22Rv1 (cell line): ENCODE data around the gene BAG3.

ENCODE experiments used
- ZFX ChIP-seq: fragments of 450-650 bp; IDR thresholded peaks from 2 replicates; pipeline ENCODE4 v1.6.1; 2017; ENCODE audit warnings: antibody characterized with exemption, borderline replicate concordance
- TF ChIP-seq, protein P1 (sequence below): fragments of 450-650 bp; IDR thresholded peaks from 2 replicates; pipeline ENCODE4 v1.5.1; 2017; ENCODE audit warnings: mild to moderate bottlenecking

DNA sequence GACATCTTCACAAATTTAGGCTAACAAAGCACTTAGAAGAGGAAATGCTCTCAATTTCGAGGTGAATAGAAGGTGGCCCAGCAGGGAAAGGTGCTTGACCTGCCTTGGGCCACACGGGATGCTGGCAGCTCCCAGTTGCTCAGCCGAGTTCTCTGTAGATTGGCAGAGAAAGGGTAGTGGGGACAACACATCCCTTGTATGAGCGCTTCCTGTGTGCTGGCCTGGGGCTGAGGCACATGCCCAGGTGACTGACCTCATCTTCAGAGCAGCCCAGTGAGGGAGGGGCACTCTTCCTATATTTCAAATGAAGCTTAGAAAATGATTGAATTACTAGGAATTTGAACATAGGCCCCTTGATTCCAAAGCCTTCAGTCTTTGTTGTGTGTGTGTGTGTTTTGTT lies 20.2 kb downstream of the BAG3 start:
- TF ChIP-seq, protein P1, sequence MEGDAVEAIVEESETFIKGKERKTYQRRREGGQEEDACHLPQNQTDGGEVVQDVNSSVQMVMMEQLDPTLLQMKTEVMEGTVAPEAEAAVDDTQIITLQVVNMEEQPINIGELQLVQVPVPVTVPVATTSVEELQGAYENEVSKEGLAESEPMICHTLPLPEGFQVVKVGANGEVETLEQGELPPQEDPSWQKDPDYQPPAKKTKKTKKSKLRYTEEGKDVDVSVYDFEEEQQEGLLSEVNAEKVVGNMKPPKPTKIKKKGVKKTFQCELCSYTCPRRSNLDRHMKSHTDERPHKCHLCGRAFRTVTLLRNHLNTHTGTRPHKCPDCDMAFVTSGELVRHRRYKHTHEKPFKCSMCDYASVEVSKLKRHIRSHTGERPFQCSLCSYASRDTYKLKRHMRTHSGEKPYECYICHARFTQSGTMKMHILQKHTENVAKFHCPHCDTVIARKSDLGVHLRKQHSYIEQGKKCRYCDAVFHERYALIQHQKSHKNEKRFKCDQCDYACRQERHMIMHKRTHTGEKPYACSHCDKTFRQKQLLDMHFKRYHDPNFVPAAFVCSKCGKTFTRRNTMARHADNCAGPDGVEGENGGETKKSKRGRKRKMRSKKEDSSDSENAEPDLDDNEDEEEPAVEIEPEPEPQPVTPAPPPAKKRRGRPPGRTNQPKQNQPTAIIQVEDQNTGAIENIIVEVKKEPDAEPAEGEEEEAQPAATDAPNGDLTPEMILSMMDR: no peak
- no peak for TF ChIP-seq ZFX
